ENCODE measurements around the gene GCN1.

Gene GCN1

GRCh38 chr12:120093592-120094355, 100.7 kb downstream of the GCN1 start:
- DNase-seq (ENCODE audit: low read depth): no peak

GRCh38 chr12:120093336-120093591, 101.3 kb downstream of the GCN1 start:
- no peak for DNase-seq (ENCODE audit: low read depth)

GRCh38 chr12:120092551-120093335, 101.8 kb downstream of the GCN1 start:
- no peak for DNase-seq (ENCODE audit: low read depth)

GRCh38 chr12:120091371-120092090, 103.0 kb downstream of the GCN1 start:
- no peak for DNase-seq (ENCODE audit: low read depth)

GRCh38 chr12:120090626-120091295, 103.8 kb downstream of the GCN1 start:
- no peak for DNase-seq (ENCODE audit: low read depth)

- DNase-seq (ENCODE audit: low read depth): no peak
Observed at GRCh38 chr12:120090206-120090605, 104.3 kb downstream of the GCN1 start.

- no peak for DNase-seq (ENCODE audit: low read depth)
Observed at GRCh38 chr12:120089796-120090195, 104.7 kb downstream of the GCN1 start.

- DNase-seq (ENCODE audit: low read depth): no peak
Observed at GRCh38 chr12:120089105-120089504, 105.4 kb downstream of the GCN1 start.

GRCh38 chr12:120086801-120087621, 107.5 kb downstream of the GCN1 start:
- peak; percentile 99 for DNase-seq (ENCODE audit: low read depth)

- no peak for DNase-seq (ENCODE audit: low read depth)
Observed at GRCh38 chr12:120085920-120086645, 108.4 kb downstream of the GCN1 start.

GRCh38 chr12:120081641-120082040, 112.9 kb downstream of the GCN1 start:
- no peak for DNase-seq (ENCODE audit: low read depth)

- peak; percentile 24 for DNase-seq (ENCODE audit: low read depth)
Observed at GRCh38 chr12:120079411-120080400, 114.8 kb downstream of the GCN1 start.

- DNase-seq (ENCODE audit: low read depth): no peak
Observed at GRCh38 chr12:120078868-120079267, 115.6 kb downstream of the GCN1 start.

GRCh38 chr12:120077260-120077659, 117.3 kb downstream of the GCN1 start:
- DNase-seq (ENCODE audit: low read depth): no peak
